Activated CD8-positive, alpha-beta T cell treated with anti-CD3 and anti-CD28 coated beads, Interleukin-2, amount 10 ng/mL, durations not matched to agents 7 days and 5 days (primary cell): ENCODE measurements around the gene SLC35D2. TPM values are rescaled to one million over a fixed set of nuclear protein-coding genes. Genes with fewer than 3 reads are reported as not detected.

Source experiments
- ATAC-seq: fragments of 150-1000 bp; cut with Tn5 transposase; one replicate; pipeline ENCODE4 v1.10.0; 2021; ENCODE audit warnings: moderate library complexity
- CTCF ChIA-PET: fragments of 350-600 bp; sonication (Branson Sonifier 250); formaldehyde crosslinking; loops from one replicate; lab custom pipeline; 2021; ENCODE audit warnings: antibody characterized with exemption; lab: Charles Lee
- POLR2A ChIA-PET: fragments of 350-600 bp; sonication (Branson Sonifier 250); formaldehyde crosslinking; loops from one replicate; lab custom pipeline; 2021; ENCODE audit warnings: antibody characterized with exemption; lab: Charles Lee
- DNase-seq: peaks from one replicate; pipeline ENCODE4 v3.0.0-alpha.2; 2020
- H3K27ac Mint-ChIP-seq: one replicate; pipeline ENCODE4 v1.8.0; 2021; ENCODE audit warnings: mild to moderate bottlenecking, mixed read lengths
- H3K27me3 Mint-ChIP-seq: one replicate; pipeline ENCODE4 v1.8.0; 2021; ENCODE audit warnings: low read depth, mixed read lengths
- H3K36me3 Mint-ChIP-seq: one replicate; pipeline ENCODE4 v1.8.0; 2021; ENCODE audit warnings: low read depth, mixed read lengths
- H3K4me1 Mint-ChIP-seq: one replicate; pipeline ENCODE4 v1.8.0; 2021; ENCODE audit warnings: low read depth, mixed read lengths
- H3K4me3 Mint-ChIP-seq: one replicate; pipeline ENCODE4 v1.8.0; 2021; ENCODE audit warnings: mild to moderate bottlenecking, mixed read lengths
- H3K9me3 Mint-ChIP-seq: one replicate; pipeline ENCODE4 v1.8.0; 2022; ENCODE audit warnings: mixed read lengths; ENCODE audit not compliant: insufficient read depth
- total RNA-seq, 2 experiments: library from RNA; stranded (reverse); gene quantifications; one replicate each; pipeline ENCODE4 v1.2.3, GENCODE V29; 2021

Gene SLC35D2
- 1 to 10 TPM; 4.2 to 4.3 TPM for total RNA-seq

- ChIA-PET CTCF (no interaction called here), POLR2A (interaction anchor here (1.1 to 1.7 kb wide), 2 partner anchors 15 to 33 kb away, joined by 3 to 5 read pairs; no protein-coding TSS in a partner anchor)
- peak; percentile 82 for ATAC-seq
- H3K9me3 Mint-ChIP-seq, result no peaks in the 10 kb centered on the region
- no peaks in the 10 kb centered on the region for H3K27me3 Mint-ChIP-seq
- peaks cover 26% of the 10 kb centered on the region for H3K4me1 Mint-ChIP-seq
- H3K36me3 Mint-ChIP-seq, result peaks cover 37% of the 10 kb centered on the region
- peak within 1 kb of the TSS; percentile 32 for H3K27ac Mint-ChIP-seq
- peak within 1 kb of the TSS; percentile 66 for H3K4me3 Mint-ChIP-seq
- no peak for DNase-seq
Measured at GRCh38 chr9:96383165-96383942, at the start of gene SLC35D2. Gene SLC35D2, minus strand, starts transcription at chr9:96383711. Its CDS starts 77 bp downstream, at chr9:96383634.

- Mint-ChIP-seq H3K27me3 (peaks cover 12% of the 10 kb centered on the region), H3K27ac (no peak overlapping the region), H3K9me3 (no peaks in the 10 kb centered on the region), H3K4me3 (no peak overlapping the region), H3K36me3 (no peaks in the 10 kb centered on the region), H3K4me1 (peaks cover 8% of the 10 kb centered on the region)
- POLR2A ChIA-PET, result no interaction called here
- ATAC-seq, result no peak
- no peak for DNase-seq
- CTCF ChIA-PET, result no interaction called here
Measured at GRCh38 chr9:96430377-96430776, 46.9 kb upstream of the SLC35D2 start.

GRCh38 chr9:96429732-96430131, 46.2 kb upstream of the SLC35D2 start:
- peaks cover 12% of the 10 kb centered on the region for H3K27me3 Mint-ChIP-seq
- ATAC-seq (no peak), DNase-seq (no peak)
- CTCF ChIA-PET, result no interaction called here
- POLR2A ChIA-PET, result no interaction called here
- no peaks in the 10 kb centered on the region for H3K9me3 Mint-ChIP-seq
- H3K36me3 Mint-ChIP-seq, result no peaks in the 10 kb centered on the region
- H3K4me3 Mint-ChIP-seq, result no peak overlapping the region
- no peak overlapping the region for H3K27ac Mint-ChIP-seq
- H3K4me1 Mint-ChIP-seq, result peaks cover 10% of the 10 kb centered on the region

GRCh38 chr9:96425500-96426169, 42.1 kb upstream of the SLC35D2 start:
- Mint-ChIP-seq H3K4me3 (no peak overlapping the region), H3K27me3 (peaks cover 7% of the 10 kb centered on the region), H3K4me1 (peaks cover 17% of the 10 kb centered on the region), H3K27ac (no peak overlapping the region), H3K9me3 (no peaks in the 10 kb centered on the region), H3K36me3 (no peaks in the 10 kb centered on the region)
- ChIA-PET CTCF (interaction anchor here (0.6 to 1.6 kb wide), 2 partner anchors 11 to 17 kb away, joined by 3 read pairs; no protein-coding TSS in a partner anchor), POLR2A (no interaction called here)
- DNase-seq (no peak), ATAC-seq (no peak)

GRCh38 chr9:96423985-96424336, 40.5 kb upstream of the SLC35D2 start:
- DNase-seq (no peak), ATAC-seq (no peak)
- no peaks in the 10 kb centered on the region for H3K36me3 Mint-ChIP-seq
- no peaks in the 10 kb centered on the region for H3K9me3 Mint-ChIP-seq
- ChIA-PET POLR2A (no interaction called here), CTCF (interaction anchor here (1.6 kb wide), 1 partner anchor 18 kb away, joined by 3 read pairs; no protein-coding TSS in a partner anchor)
- H3K27ac Mint-ChIP-seq, result no peak overlapping the region
- H3K27me3 Mint-ChIP-seq, result peaks cover 7% of the 10 kb centered on the region
- H3K4me3 Mint-ChIP-seq, result no peak overlapping the region
- H3K4me1 Mint-ChIP-seq, result peaks cover 31% of the 10 kb centered on the region

GRCh38 chr9:96423322-96423984, 39.9 kb upstream of the SLC35D2 start:
- no peaks in the 10 kb centered on the region for H3K36me3 Mint-ChIP-seq
- H3K9me3 Mint-ChIP-seq, result no peaks in the 10 kb centered on the region
- DNase-seq, result no peak
- no peak overlapping the region for H3K27ac Mint-ChIP-seq
- ChIA-PET CTCF (interaction anchor here (0.8 to 1.6 kb wide), 2 partner anchors 19 kb away, joined by 3 read pairs; no protein-coding TSS in a partner anchor), POLR2A (no interaction called here)
- H3K4me1 Mint-ChIP-seq, result peaks cover 31% of the 10 kb centered on the region
- no peak overlapping the region for H3K4me3 Mint-ChIP-seq
- ATAC-seq, result no peak
- H3K27me3 Mint-ChIP-seq, result peaks cover 6% of the 10 kb centered on the region

- H3K4me1 Mint-ChIP-seq, result peaks cover 34% of the 10 kb centered on the region
- CTCF ChIA-PET, result no interaction called here
- no peaks in the 10 kb centered on the region for H3K27me3 Mint-ChIP-seq
- ATAC-seq, result no peak
- peak overlapping the region; percentile 86 for H3K4me3 Mint-ChIP-seq
- POLR2A ChIA-PET, result interaction anchor here (0.5 kb wide), 1 partner anchor 234 kb away, joined by 3 read pairs; no protein-coding TSS in a partner anchor
- peak overlapping the region; percentile 91 for H3K27ac Mint-ChIP-seq
- peaks cover 10% of the 10 kb centered on the region for H3K36me3 Mint-ChIP-seq
- peak; percentile 49 for DNase-seq
- H3K9me3 Mint-ChIP-seq, result no peaks in the 10 kb centered on the region
Measured at GRCh38 chr9:96420468-96421219, 37.1 kb upstream of the SLC35D2 start.

- Mint-ChIP-seq H3K4me3 (peak overlapping the region; percentile 86), H3K27me3 (no peaks in the 10 kb centered on the region), H3K36me3 (peaks cover 10% of the 10 kb centered on the region), H3K9me3 (no peaks in the 10 kb centered on the region), H3K27ac (peak overlapping the region; percentile 91), H3K4me1 (peaks cover 31% of the 10 kb centered on the region)
- ATAC-seq, result no peak
- ChIA-PET CTCF (no interaction called here), POLR2A (interaction anchor here (0.5 to 2.5 kb wide), 4 partner anchors 20 to 469 kb away, joined by 4 to 9 read pairs (median 4); partner anchors contain the start of gene HABP4)
- no peak for DNase-seq
Measured at GRCh38 chr9:96419691-96419969, 36.1 kb upstream of the SLC35D2 start.

GRCh38 chr9:96418920-96419690, 35.6 kb upstream of the SLC35D2 start:
- peaks cover 36% of the 10 kb centered on the region for H3K4me1 Mint-ChIP-seq
- H3K36me3 Mint-ChIP-seq, result peaks cover 10% of the 10 kb centered on the region
- CTCF ChIA-PET, result no interaction called here
- ATAC-seq, result peak; percentile 48
- POLR2A ChIA-PET, result interaction anchor here (0.5 to 2.5 kb wide), 4 partner anchors 20 to 470 kb away, joined by 4 to 9 read pairs (median 4); partner anchors contain the start of gene HABP4
- peak overlapping the region; percentile 91 for H3K27ac Mint-ChIP-seq
- H3K9me3 Mint-ChIP-seq, result no peaks in the 10 kb centered on the region
- peak overlapping the region; percentile 86 for H3K4me3 Mint-ChIP-seq
- no peaks in the 10 kb centered on the region for H3K27me3 Mint-ChIP-seq
- DNase-seq, result peak; percentile 80

- peak within 1 kb of the TSS; percentile 96 for H3K27ac Mint-ChIP-seq
- no peaks in the 10 kb centered on the region for H3K9me3 Mint-ChIP-seq
- ATAC-seq (peak; percentile 86), DNase-seq (peak; percentile 97)
- CTCF ChIA-PET, result no interaction called here
- H3K27me3 Mint-ChIP-seq, result no peaks in the 10 kb centered on the region
- H3K36me3 Mint-ChIP-seq, result peaks cover 18% of the 10 kb centered on the region
- H3K4me3 Mint-ChIP-seq, result peak within 1 kb of the TSS; percentile 95
- peaks cover 44% of the 10 kb centered on the region for H3K4me1 Mint-ChIP-seq
- POLR2A ChIA-PET, result interaction anchor here (0.9 to 2.5 kb wide), 2 partner anchors 20 to 32 kb away, joined by 3 to 9 read pairs; partner anchors contain the start of gene HABP4
Measured at GRCh38 chr9:96418083-96418919, 34.8 kb upstream of the SLC35D2 start, which contains the start of gene ZNF367. Gene ZNF367, minus strand, starts transcription at chr9:96418370. Its CDS starts 338 bp downstream, at chr9:96418032.
